Body of pancreas (tissue), 4 donors: ENCODE results near the gene NKIRAS1. TPM values are rescaled to one million over a fixed set of nuclear protein-coding genes. Genes with fewer than 3 reads are reported as not detected.
"Not testable (repeated sequence)": the region's sequence is repeated elsewhere in the genome, so short reads cannot be mapped to it uniquely, and the experiment has no call there.

ENCODE experiments used
- ATAC-seq: fragments of 150-250 bp; one replicate; pipeline ENCODE4 v1.9.1; 2016
- DNase-seq, 4 donors: peaks; one replicate each; pipeline ENCODE4 v3.0.0-alpha.2; 2019
- H3K27ac ChIP-seq, 4 donors: fragments of 200-600 bp; sonication (generic); 1 replicate in 3 of 4; 2 replicates in 1 of 4; pipeline versions ENCODE4 v1.5.1 to v1.6.1; 2016 to 2019; ENCODE audit warnings: mild to moderate bottlenecking in 1 of 4, mixed read lengths in 1 of 4, moderate library complexity in 1 of 4
- H3K27me3 ChIP-seq, 2 donors: fragments of 200-600 bp; sonication (generic); one replicate each; pipeline ENCODE4 v1.6.0; 2016; ENCODE audit warnings: mild to moderate bottlenecking in 1 of 2
- H3K36me3 ChIP-seq, 2 donors: fragments of 200-600 bp; sonication (generic); replicated peaks in 1 of 2; 2 replicates each; pipeline ENCODE4 v1.5.1; 2016; ENCODE audit warnings: low read depth in 2 of 2; ENCODE audit not compliant: insufficient read depth in 1 of 2
- H3K4me1 ChIP-seq: fragments of 200-600 bp; sonication (generic); one replicate; pipeline ENCODE4 v1.6.0; 2016
- H3K4me3 ChIP-seq, 2 donors: fragments of 200-600 bp; sonication (generic); 1 replicate in 1 of 2; 2 replicates in 1 of 2; pipeline ENCODE4 v1.5.1; 2016 to 2019
- H3K9me3 ChIP-seq, 3 donors: fragments of 200-600 bp; sonication (generic); 1 replicate in 2 of 3; 2 replicates in 1 of 3; pipeline ENCODE4 v1.5.1; 2016
- POLR2A ChIP-seq, 3 donors: fragments of 450-650 bp; IDR thresholded peaks; one replicate each; pipeline ENCODE4 v1.6.1; 2016; ENCODE audit warnings: antibody characterized with exemption in 3 of 3, mild to moderate bottlenecking in 2 of 3
- WGBS, 2 donors: methylation state at CpG; one replicate each; pipeline ENCODE4 v1.1.5; 2017; 5-methylcytosine and 5-hydroxymethylcytosine counted together
- intact Hi-C: fragments of 100-400 bp; cut with DNase I; formaldehyde crosslinking; loops from one replicate; pipeline ENCODE4 v1.15.1; 2023
- total RNA-seq, 2 donors: library from RNA; depleted of rRNA; stranded (reverse); fragments of >200 nt; gene quantifications; one replicate each; pipeline ENCODE4 v1.1.0, GENCODE V29; 2016
- TF ChIP-seq, protein P1 (sequence below), 7 experiments: fragments of 450-650 bp in 4 of 7; fragments of 200-600 bp in 3 of 7; sonication (generic) in 3 of 7; IDR thresholded peaks; one replicate each; pipeline ENCODE4 v1.5.1; 2016 to 2019; ENCODE audit warnings: antibody characterized with exemption in 7 of 7

NKIRAS1 gene
- total RNA-seq, 2 donors from 2014 or later = 2.0 to 7.8 TPM

DNA sequence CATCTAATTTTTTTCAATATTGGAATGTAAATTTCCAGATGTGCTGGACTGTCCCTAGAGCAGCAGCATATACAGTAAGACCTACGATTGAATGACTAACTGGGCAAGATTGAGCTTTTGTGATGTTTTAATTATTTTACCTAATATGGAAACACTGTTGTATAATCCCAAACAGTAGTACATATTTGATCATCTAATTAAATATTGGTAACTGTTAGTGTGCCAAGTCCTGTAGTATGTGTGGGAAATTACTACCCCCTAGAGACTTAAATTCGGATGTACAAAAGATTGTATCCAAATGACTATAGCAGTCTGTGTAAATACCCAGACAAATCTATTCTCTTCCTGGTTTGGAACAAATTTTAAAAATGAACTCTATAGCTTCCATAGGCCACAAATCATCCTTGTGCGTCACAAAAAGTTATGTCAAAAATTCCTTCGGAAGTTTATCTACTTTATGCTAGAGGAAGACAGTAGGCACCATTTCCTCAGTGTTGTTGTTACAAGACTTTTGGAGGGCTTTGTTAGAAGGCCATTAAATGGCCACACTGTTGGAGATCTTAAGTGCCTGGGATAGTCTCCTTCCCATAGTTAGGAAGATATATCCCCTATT is 41.6 kb downstream of the NKIRAS1 start:
- TF ChIP-seq POLR2A (IDR thresholded peaks at IDR 0.05) = no peak
- TF ChIP-seq, protein P1, sequence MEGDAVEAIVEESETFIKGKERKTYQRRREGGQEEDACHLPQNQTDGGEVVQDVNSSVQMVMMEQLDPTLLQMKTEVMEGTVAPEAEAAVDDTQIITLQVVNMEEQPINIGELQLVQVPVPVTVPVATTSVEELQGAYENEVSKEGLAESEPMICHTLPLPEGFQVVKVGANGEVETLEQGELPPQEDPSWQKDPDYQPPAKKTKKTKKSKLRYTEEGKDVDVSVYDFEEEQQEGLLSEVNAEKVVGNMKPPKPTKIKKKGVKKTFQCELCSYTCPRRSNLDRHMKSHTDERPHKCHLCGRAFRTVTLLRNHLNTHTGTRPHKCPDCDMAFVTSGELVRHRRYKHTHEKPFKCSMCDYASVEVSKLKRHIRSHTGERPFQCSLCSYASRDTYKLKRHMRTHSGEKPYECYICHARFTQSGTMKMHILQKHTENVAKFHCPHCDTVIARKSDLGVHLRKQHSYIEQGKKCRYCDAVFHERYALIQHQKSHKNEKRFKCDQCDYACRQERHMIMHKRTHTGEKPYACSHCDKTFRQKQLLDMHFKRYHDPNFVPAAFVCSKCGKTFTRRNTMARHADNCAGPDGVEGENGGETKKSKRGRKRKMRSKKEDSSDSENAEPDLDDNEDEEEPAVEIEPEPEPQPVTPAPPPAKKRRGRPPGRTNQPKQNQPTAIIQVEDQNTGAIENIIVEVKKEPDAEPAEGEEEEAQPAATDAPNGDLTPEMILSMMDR (IDR thresholded peaks at IDR 0.05) = no peak
- 73 to 87% methylated on average over 4 of the region's 4 CpGs for WGBS, 2 donors
- intact Hi-C loops = no loop called here

DNA sequence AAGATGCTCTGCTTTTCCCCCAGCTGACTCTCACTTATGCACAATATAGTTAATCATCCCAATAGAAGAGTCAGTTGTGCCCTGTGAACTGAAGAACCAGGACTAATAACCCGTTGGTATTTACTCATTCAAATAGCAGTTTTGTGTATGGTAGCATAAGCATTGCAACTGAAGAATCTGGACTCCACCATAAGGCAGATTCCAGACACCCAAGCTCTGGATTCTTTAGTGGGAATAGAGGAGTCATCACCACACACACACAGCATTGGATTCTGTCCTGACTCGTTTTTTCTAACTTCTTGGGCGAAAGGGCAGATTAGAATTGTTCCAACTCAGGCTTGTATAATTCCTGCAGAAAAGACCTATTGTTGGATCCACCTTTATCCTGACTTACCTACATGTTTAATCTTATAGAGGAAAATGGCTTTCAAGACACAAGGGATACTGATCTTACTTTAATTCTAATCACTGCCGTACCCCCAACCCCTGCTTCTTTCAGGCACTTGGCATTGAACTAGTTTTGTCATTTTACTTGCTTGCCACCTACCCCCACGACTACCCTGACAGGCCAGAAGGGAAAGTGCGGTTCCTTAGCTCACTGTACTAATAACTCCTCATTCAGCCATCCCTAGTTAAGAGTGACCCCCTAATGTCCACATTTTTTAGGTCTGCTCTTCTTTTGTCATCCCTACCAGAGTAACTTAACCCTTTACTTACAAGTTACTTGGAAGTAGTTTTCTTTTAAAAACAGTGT is 42.3 kb downstream of the NKIRAS1 start:
- Histone ChIP-seq H3K36me3 (no peaks in the 10 kb centered on the region), H3K4me3 (no peak overlapping the region), H3K27ac (no peak overlapping the region), H3K9me3 (no peaks in the 10 kb centered on the region), H3K27me3 (no peaks in the 10 kb centered on the region), H3K4me1 (peaks cover 8% of the 10 kb centered on the region)
- TF ChIP-seq POLR2A (IDR thresholded peaks at IDR 0.05) = no peak
- TF ChIP-seq, protein P1 (IDR thresholded peaks at IDR 0.05) = no peak
- WGBS, 2 donors = 66% methylated on average over 6 of the region's 6 CpGs
- intact Hi-C loops = no loop called here
- ATAC-seq (no peak), DNase-seq (no peak)

More for the DNA sequence above, 41.6 kb downstream of the NKIRAS1 start:
- no peaks in the 10 kb centered on the region for H3K27me3 ChIP-seq
- DNase-seq (no peak), ATAC-seq (no peak)
- no peak overlapping the region for H3K27ac ChIP-seq
- no peaks in the 10 kb centered on the region for H3K9me3 ChIP-seq
- H3K4me1 ChIP-seq = peaks cover 8% of the 10 kb centered on the region
- no peak overlapping the region for H3K4me3 ChIP-seq
- H3K36me3 ChIP-seq = no peaks in the 10 kb centered on the region

DNA sequence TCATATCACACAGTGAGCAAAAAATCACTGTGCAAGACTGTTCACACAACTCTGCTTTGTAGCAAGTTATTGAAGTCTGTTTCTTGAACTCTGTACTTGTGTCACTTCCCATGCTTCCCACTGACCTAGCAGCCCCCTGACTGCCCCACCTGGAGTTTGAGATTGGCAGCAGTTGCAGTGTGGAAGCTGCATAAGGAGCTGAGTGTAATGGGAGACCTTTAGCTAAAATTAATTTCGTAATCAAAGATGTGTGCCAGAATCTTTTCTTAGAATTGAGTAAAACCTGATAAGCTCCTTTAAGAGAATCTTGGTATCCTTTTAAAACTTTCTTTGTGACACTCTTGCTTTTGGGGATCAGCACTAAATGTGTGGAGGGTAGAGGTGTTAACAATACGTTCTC is 42.8 kb downstream of the NKIRAS1 start:
- intact Hi-C loops = no loop called here
- Histone ChIP-seq H3K4me3 (no peak overlapping the region), H3K9me3 (no peaks in the 10 kb centered on the region), H3K36me3 (no peaks in the 10 kb centered on the region), H3K4me1 (peaks cover 8% of the 10 kb centered on the region), H3K27me3 (no peaks in the 10 kb centered on the region), H3K27ac (no peak overlapping the region)
- ATAC-seq (no peak), DNase-seq (no peak)
- 76% methylated on average over 2 of the region's 2 CpGs for WGBS, 2 donors
- TF ChIP-seq POLR2A (IDR thresholded peaks at IDR 0.05) = no peak
- TF ChIP-seq, protein P1 (IDR thresholded peaks at IDR 0.05) = no peak

DNA sequence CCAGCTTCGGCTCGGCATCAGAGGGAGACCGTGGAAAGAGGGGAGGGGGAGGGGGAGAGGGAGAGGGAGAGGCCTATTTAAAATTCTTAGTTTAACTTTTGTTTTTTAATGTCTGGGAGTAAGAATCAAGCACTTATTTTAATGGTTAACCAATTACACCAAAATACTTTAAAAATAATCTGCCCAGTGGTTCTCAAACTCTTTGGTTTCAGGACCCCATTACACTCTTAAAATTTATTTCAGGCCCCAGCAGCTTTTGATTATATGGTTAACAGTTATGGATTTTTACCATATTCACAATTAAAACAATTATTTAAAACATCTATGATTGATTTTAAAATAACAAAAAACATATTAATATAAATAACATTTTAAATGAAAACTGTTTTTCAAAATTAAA is 44.5 kb downstream of the NKIRAS1 start:
- WGBS, 2 donors = 97 to 100% methylated on average over 2 to 3 of the region's 3 CpGs
- Histone ChIP-seq H3K4me1 (peaks cover 13% of the 10 kb centered on the region), H3K9me3 (no peaks in the 10 kb centered on the region), H3K36me3 (no peaks in the 10 kb centered on the region), H3K27ac (no peak overlapping the region), H3K4me3 (no peak overlapping the region), H3K27me3 (no peaks in the 10 kb centered on the region)
- DNase-seq (no peak), ATAC-seq (no peak)
- TF ChIP-seq, protein P1 (IDR thresholded peaks at IDR 0.05) = no peak
- no peak for TF ChIP-seq POLR2A (IDR thresholded peaks at IDR 0.05)
- intact Hi-C loops = no loop called here

DNA sequence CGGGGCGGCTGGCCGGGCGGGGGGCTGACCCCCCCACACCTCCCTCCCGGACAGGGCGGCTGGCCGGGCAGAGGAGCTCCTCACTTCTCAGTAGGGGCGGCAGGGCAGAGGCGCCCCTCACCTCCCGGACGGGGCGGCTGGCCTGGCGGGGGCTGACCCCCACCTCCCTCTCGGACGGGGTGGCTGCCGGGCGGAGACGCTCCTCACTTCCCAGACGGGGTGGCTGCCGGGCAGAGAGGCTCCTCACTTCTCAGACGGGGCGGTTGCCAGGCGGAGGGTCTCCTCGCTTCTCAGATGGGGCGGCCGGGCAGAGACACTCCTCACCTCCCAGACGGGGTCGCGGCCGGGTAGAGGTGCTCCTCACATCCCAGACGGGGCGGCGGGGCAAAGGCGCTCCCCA is 45.4 kb downstream of the NKIRAS1 start:
- H3K27ac ChIP-seq, DNase-seq, H3K9me3 ChIP-seq, H3K4me3 ChIP-seq, H3K27me3 ChIP-seq, ATAC-seq, H3K36me3 ChIP-seq, intact Hi-C loops: not testable (repeated sequence)
- WGBS, 2 donors = 98% methylated on average over 9 to 27 of the region's 34 CpGs
- peaks cover 13% of the 10 kb centered on the region for H3K4me1 ChIP-seq

DNA sequence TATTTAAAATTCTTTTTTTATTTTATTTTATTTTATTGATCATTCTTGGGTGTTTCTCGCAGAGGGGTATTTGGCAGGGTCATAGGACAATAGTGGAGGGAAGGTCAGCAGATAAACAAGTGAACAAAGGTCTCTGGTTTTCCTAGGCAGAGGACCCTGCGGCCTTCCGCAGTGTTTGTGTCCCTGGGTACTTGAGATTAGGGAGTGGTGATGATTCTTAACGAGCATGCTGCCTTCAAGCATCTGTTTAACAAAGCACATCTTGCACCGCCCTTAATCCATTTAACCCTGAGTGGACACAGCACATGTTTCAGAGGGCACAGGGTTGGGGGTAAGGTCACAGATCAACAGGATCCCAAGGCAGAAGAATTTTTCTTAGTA is 46.1 kb downstream of the NKIRAS1 start:
- H3K27me3 ChIP-seq, H3K4me3 ChIP-seq, H3K9me3 ChIP-seq, ATAC-seq, DNase-seq, H3K27ac ChIP-seq, intact Hi-C loops, H3K36me3 ChIP-seq: not testable (repeated sequence)
- H3K4me1 ChIP-seq = peaks cover 20% of the 10 kb centered on the region
- 88 to 94% methylated on average over 1 to 4 of the region's 5 CpGs for WGBS, 2 donors
